ENCODE measurements around the gene UVRAG. TPM values are rescaled to one million over a fixed set of nuclear protein-coding genes. Genes with fewer than 3 reads are reported as not detected.

The UVRAG gene
- total RNA-seq, 2 donors from 2014 or later: 10.9 to 31.0 TPM

GRCh38 chr11:76120513-76121101, 305.6 kb downstream of the UVRAG start:
- Histone ChIP-seq H3K9me3 (no peaks in the 10 kb centered on the region), H3K4me3 (no peak overlapping the region), H3K27me3 (no peaks in the 10 kb centered on the region), H3K4me1 (peaks cover 16% of the 10 kb centered on the region), H3K27ac (no peak overlapping the region), H3K36me3 (replicated peaks in 1 of 2; ENCODE audit: insufficient read depth in 1 of 2, low read depth in 2 of 2) (no peaks in the 10 kb centered on the region)
- TF ChIP-seq CTCF (IDR thresholded peaks at IDR 0.05) (no peak), POLR2A (IDR thresholded peaks at IDR 0.05) (no peak)
- no peak for DNase-seq
- no peak for ATAC-seq
- intact Hi-C loops (cut with DNase I): no loop called here
- 65 to 81% methylated on average over 5 of the region's 5 CpGs for WGBS, 2 donors

- Histone ChIP-seq H3K36me3 (replicated peaks in 1 of 2; ENCODE audit: insufficient read depth in 1 of 2, low read depth in 2 of 2) (no peaks in the 10 kb centered on the region), H3K9me3 (no peaks in the 10 kb centered on the region), H3K4me1 (peaks cover 16% of the 10 kb centered on the region), H3K4me3 (no peak overlapping the region), H3K27ac (no peak overlapping the region), H3K27me3 (no peaks in the 10 kb centered on the region)
- TF ChIP-seq POLR2A (IDR thresholded peaks at IDR 0.05) (no peak), CTCF (IDR thresholded peaks at IDR 0.05) (no peak)
- intact Hi-C loops (cut with DNase I): no loop called here
- DNase-seq: no peak
- WGBS, 2 donors: 75 to 78% methylated on average over 4 of the region's 4 CpGs
- ATAC-seq: no peak
These were observed 308.2 kb downstream of the UVRAG start for GRCh38 chr11:76123248-76123647.

GRCh38 chr11:76124905-76125770, 310.1 kb downstream of the UVRAG start:
- ATAC-seq (no peak), DNase-seq (no peak)
- intact Hi-C loops (cut with DNase I): no loop called here
- WGBS, 2 donors: 85 to 87% methylated on average over 8 of the region's 8 CpGs
- Histone ChIP-seq H3K4me3 (no peak overlapping the region), H3K4me1 (no peaks in the 10 kb centered on the region), H3K9me3 (no peaks in the 10 kb centered on the region), H3K27ac (no peak overlapping the region), H3K27me3 (no peaks in the 10 kb centered on the region), H3K36me3 (replicated peaks in 1 of 2; ENCODE audit: insufficient read depth in 1 of 2, low read depth in 2 of 2) (no peaks in the 10 kb centered on the region)
- TF ChIP-seq CTCF (IDR thresholded peaks at IDR 0.05) (no peak), POLR2A (IDR thresholded peaks at IDR 0.05) (no peak)

GRCh38 chr11:76129729-76130128, 314.7 kb downstream of the UVRAG start:
- ATAC-seq (no peak), DNase-seq (no peak)
- 84 to 98% methylated on average over 2 of the region's 2 CpGs for WGBS, 2 donors
- intact Hi-C loops (cut with DNase I): no loop called here
- Histone ChIP-seq H3K4me1 (peaks cover 17% of the 10 kb centered on the region), H3K36me3 (replicated peaks in 1 of 2; ENCODE audit: insufficient read depth in 1 of 2, low read depth in 2 of 2) (no peaks in the 10 kb centered on the region), H3K27ac (no peak overlapping the region), H3K9me3 (no peaks in the 10 kb centered on the region), H3K4me3 (no peak overlapping the region), H3K27me3 (no peaks in the 10 kb centered on the region)
- TF ChIP-seq POLR2A (IDR thresholded peaks at IDR 0.05) (no peak), CTCF (IDR thresholded peaks at IDR 0.05) (no peak)
